ELF-1 (cell line): ENCODE results near the gene CD180.
"Not testable (repeated sequence)": the region's sequence is repeated elsewhere in the genome, so short reads cannot be mapped to it uniquely, and the experiment has no call there.

Experiments
- DNase-seq: peaks from one replicate; pipeline ENCODE4 v3.0.0-alpha.2; 2016; ENCODE audit warnings: low read depth, low spot score

The CD180 gene

DNA sequence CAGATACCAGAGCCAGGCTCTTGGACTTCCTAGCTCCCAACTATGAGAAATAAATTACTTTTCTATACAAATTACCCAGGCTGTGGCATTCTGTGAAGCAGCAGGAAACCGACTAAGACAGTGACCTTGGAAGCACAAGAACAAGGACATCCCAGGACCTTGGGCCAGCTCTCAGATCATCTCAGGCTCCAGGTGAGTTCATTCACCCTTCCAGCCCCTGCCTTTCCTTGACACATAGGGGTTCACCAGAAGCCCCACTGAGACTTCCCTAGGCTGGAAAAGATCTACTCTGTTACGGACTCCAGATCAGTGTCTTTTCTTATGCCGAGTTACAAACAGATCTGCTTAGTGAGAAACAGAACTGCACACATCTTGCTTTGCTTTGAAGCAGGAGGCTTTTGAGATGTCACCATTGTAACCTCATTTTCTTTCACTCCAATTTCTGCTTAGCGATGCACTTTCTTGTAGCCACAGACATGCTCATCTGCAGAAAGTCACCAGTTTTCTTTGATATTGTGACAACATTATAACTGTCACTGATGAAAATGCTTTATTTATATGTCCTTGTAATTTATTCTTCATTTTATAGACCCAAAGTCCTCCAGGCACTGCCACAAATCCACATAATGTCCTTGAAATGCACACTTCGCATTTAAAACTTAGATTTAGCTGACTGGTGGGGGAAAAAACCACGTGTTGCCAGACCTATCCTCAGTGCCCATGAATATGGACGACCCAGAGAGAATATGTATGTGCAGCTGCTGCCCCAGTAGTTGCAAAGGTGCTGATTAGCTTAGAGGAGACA is 8.1 kb downstream of the CD180 start:
- DNase-seq, result no peak

DNA sequence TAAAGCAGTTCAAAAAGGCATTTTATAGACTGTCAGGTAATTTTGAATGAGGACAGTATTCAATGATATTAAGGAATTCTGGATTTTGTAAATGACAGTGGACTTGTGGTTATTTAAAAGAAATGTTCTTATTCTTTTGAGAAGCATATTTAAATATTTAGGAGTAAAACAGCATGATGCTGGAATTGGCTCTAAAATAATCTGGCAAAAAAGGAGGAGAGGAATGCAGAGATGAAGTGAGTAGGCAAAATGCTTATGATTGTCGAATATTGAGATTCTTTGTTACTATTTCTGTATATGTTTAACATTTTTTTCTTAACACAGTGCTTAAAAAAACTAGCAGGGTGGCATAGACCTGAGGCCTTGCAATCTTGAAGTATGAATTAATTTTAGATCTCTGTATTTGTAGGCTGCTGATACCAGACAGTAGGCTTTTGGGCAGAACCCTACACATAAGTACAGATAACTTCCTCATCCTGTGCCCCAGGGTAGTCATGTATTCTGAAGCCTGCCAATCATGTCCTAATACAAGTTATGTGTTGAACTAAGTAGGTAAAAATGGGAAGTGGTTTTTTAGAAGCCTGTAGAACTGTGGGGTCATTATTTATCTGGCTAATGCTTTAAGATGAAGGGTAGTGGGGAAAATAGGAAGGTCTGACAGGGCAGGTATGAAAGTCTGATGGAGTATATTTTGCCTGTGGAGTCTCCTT is 9.4 kb downstream of the CD180 start:
- no peak for DNase-seq

DNA sequence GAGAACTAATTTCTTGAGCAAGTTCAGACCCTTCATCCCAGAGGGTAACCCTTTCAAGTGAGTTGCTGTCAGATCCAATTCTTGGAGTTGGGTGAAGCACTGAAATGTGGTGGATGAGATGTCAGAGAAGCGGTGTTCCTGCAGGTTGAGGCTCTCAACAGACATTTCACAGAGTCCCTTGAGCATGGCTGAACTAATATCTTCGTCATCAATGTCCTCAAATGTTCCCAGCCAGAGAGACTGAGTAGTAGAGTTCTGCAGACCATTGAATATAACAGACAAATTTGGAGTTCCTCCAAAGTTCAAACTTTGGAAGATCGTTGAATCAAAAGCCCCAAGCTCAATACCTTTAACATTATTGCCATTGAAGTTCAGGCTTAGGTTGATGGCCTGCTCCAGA is 12.7 kb downstream of the CD180 start:
- no peak for DNase-seq

DNA sequence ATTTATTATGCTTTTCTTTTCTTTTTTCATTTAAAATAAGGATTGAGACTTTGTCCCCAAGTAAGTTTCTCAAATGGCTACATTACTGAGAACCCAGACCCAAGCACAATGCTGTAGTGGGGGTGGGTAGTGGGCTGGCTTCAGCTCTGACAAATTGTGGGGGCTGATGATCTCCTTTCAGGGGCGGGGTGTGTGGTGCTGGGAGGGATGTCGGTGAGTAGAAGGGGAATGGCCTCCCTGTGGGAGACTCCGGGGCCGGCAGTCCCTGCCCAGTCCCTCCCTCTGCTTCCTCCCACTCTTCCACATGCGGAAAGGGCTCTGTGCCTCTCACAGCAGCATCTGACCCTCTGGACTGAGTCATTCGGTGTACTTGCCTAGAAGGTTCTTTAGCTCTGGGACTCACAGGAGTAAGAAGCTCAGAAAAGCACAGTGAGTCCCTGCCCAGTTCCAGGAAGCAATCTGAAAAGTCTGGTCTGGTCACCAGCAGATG is 14.3 kb downstream of the CD180 start:
- DNase-seq, result peak; percentile 71

GRCh38 chr5:67181648-67182221 is 14.9 kb downstream of the CD180 start:
- DNase-seq, result peak; percentile 38

GRCh38 chr5:67179697-67180361 is 16.8 kb downstream of the CD180 start:
- no peak for DNase-seq

- DNase-seq, result no peak
Measured at GRCh38 chr5:67178966-67179365, 17.6 kb downstream of the CD180 start.

GRCh38 chr5:67178085-67178484 is 18.5 kb downstream of the CD180 start:
- DNase-seq, result no peak

DNA sequence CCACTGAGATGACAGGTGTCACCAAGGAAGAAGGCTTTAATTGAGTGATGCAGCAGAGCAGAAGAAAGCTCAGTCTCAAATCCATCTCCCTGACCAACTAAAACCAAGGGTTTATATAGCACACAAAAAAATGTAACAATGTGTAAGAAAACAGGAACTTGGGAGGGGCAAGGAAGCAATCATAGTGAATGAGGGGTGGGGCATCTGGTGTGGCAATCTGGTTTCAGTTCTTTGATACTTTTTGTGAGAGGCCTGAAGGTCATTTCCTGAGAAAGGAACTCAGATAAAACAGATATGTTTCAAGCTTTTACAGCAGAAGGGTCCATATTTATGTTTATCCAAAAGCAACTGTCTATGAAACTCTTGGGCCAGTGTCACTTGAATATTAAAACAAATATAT is 19.7 kb downstream of the CD180 start:
- DNase-seq, result no peak

DNA sequence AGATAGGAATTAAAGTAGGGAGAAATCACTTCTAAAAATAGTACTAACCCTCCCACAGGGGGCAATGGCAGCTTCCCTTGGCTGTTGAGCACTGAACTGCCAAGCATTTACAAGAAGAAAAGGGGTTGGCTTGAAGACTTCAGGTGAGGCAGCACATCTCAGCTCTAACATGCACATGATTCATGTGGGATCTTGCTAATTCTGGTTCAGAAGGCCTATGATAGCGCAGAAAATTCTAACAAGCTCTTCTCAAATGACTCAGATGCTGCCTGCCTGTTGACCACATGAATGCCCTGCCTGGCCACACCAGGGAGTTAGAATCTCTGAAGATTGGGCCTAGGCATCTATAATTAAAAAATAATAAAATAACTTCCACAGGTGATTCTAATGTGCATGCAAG is 22.6 kb downstream of the CD180 start:
- DNase-seq, result no peak

DNA sequence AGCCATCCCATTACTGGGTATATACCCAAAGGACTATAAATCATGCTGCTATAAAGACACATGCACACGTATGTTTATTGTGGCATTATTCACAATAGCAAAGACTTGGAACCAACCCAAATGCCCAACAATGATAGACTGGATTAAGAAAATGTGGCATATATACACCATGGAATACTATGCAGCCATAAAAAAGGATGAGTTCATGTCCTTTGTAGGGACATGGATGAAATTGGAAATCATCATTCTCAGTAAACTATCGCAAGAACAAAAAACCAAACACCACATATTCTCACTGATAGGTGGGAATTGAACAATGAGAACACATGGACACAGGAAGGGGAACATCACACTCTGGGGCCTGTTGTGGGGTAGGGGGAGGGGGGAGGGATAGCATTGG is 23.2 kb downstream of the CD180 start:
- DNase-seq, result not testable (repeated sequence)

- DNase-seq, result no peak
Measured at GRCh38 chr5:67170767-67171166, 25.8 kb downstream of the CD180 start.

DNA sequence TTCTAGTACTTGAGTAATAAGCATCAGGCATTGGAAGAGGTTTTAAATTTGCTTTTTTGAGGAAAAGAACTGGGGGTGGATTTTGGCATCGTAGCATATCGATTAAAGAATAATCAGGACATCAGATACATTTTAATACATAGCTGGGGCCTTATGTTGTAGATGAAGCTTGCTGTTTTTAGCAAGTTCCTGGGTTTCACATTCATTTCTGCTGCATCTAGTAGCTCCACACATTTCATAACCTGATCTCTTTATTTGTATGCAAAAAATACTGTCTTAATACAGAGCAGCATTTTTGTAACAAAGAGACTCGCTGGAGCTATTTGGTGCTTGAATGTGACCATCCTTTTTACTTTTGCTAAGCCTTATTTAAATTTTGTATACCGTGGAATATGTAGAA is 28.5 kb downstream of the CD180 start:
- no peak for DNase-seq

DNA sequence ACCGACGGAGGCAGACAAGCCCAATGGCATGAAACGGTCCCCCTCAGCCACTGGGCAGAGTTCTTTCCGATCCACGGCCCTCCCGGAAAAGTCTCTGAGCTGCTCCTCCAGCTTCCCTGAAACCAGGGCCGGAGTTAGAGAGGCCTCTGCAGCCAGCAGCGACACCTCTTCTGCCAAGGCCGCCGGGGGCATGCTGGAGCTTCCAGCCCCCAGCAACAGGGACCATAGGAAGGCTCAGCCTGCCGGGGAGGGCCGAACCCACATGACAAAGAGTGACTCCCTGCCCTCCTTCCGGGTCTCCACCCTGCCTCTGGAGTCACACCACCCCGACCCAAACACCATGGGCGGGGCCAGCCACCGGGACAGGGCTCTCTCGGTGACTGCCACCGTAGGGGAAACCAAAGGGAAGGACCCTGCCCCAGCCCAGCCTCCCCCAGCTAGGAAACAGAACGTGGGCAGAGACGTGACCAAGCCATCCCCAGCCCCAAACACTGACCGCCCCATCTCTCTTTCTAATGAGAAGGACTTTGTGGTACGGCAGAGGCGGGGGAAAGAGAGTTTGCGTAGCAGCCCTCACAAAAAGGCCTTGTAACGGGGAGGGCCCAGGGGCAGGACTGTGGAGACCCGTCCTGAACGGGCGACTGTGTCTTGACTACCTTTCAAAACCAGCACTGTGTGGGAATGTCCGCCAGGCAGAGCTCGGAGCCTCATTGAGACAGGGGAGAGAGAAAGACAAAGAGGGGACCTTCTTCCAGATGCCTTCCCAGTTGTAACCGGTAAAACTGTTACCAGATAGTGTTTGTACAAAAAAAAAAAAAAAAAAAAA is 29.9 kb downstream of the CD180 start:
- DNase-seq, result peak; percentile 87

GRCh38 chr5:67165526-67166459 is 30.8 kb downstream of the CD180 start:
- peak; percentile 96 for DNase-seq

- no peak for DNase-seq
Measured at GRCh38 chr5:67164856-67165525, 31.6 kb downstream of the CD180 start.

- DNase-seq, result no peak
Measured at GRCh38 chr5:67163863-67164595, 32.6 kb downstream of the CD180 start.

GRCh38 chr5:67163231-67163756 is 33.3 kb downstream of the CD180 start:
- no peak for DNase-seq

DNA sequence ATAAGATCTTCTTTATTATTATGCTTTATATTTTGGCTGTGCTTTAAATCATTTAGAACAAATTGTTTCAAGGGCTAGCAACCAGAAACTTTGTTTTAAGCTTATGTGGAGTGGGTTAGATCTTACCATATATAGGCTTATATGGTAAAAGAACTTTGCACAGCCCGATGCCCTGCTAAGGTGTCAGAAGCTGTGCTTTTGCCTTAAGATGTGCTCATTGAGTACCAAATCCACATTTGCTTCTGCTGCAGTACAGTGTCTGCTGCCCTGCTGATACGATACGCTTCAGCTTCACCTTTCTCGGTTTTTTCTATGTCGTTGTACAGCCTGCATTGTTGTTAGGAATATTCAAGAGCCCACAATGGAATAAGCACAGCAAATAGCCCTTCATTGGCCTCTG is 34.8 kb downstream of the CD180 start:
- DNase-seq, result no peak
